DND-41 (cell line): ENCODE data around the gene PGM5.
"Not testable (repeated sequence)": the region's sequence is repeated elsewhere in the genome, so short reads cannot be mapped to it uniquely, and the experiment has no call there.

Source experiments
- EZH2 ChIP-seq: IDR thresholded peaks from 3 replicates; pipeline ENCODE4 v1.6.1; 2012; ENCODE audit warnings: borderline replicate concordance, low read depth, mild to moderate bottlenecking, moderate library complexity, low read length, inconsistent platforms; ENCODE audit not compliant: severe bottlenecking
- TF ChIP-seq, protein P1 (sequence below): IDR thresholded peaks from 2 replicates; pipeline ENCODE4 v1.5.1; 2012; ENCODE audit warnings: borderline replicate concordance, low read length, moderate library complexity, mild to moderate bottlenecking; ENCODE audit not compliant: poor library complexity, severe bottlenecking; ENCODE audit errors: extremely low read depth

GRCh38 chr9:68397796-68398195 is 41.4 kb downstream of the PGM5 start:
- TF ChIP-seq, protein P1, sequence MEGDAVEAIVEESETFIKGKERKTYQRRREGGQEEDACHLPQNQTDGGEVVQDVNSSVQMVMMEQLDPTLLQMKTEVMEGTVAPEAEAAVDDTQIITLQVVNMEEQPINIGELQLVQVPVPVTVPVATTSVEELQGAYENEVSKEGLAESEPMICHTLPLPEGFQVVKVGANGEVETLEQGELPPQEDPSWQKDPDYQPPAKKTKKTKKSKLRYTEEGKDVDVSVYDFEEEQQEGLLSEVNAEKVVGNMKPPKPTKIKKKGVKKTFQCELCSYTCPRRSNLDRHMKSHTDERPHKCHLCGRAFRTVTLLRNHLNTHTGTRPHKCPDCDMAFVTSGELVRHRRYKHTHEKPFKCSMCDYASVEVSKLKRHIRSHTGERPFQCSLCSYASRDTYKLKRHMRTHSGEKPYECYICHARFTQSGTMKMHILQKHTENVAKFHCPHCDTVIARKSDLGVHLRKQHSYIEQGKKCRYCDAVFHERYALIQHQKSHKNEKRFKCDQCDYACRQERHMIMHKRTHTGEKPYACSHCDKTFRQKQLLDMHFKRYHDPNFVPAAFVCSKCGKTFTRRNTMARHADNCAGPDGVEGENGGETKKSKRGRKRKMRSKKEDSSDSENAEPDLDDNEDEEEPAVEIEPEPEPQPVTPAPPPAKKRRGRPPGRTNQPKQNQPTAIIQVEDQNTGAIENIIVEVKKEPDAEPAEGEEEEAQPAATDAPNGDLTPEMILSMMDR, result not testable (repeated sequence)
- TF ChIP-seq EZH2, result not testable (repeated sequence)
